Measurements from ENCODE around the gene KRT1.

- TF ChIP-seq POLR2A (IDR thresholded peaks at IDR 0.05; ENCODE audit: low read length) (no peak), GATA1 (IDR thresholded peaks at IDR 0.05; ENCODE audit: low read depth, low read length) (no peak)
These were observed 48.9 kb downstream of the KRT1 start for GRCh38 chr12:52631264-52631663.

Measured in erythroblast (primary cell).